ENCODE measurements around the gene GPLD1.

The GPLD1 gene

GRCh38 chr6:24455061-24455460, 34.3 kb downstream of the GPLD1 start:
- DNase-seq (ENCODE audit: low read depth, low spot score): no peak

- no peak for DNase-seq (ENCODE audit: low read depth, low spot score)
Measured at GRCh38 chr6:24454452-24454851, 34.9 kb downstream of the GPLD1 start.

GRCh38 chr6:24453921-24454320, 35.5 kb downstream of the GPLD1 start:
- no peak for DNase-seq (ENCODE audit: low read depth, low spot score)

GRCh38 chr6:24451581-24452388, 37.6 kb downstream of the GPLD1 start:
- no peak for DNase-seq (ENCODE audit: low read depth, low spot score)

- no peak for DNase-seq (ENCODE audit: low read depth, low spot score)
Measured at GRCh38 chr6:24448828-24449525, 40.4 kb downstream of the GPLD1 start.

- no peak for DNase-seq (ENCODE audit: low read depth, low spot score)
Measured at GRCh38 chr6:24448396-24448795, 41.0 kb downstream of the GPLD1 start.

GRCh38 chr6:24446670-24447069, 42.7 kb downstream of the GPLD1 start:
- no peak for DNase-seq (ENCODE audit: low read depth, low spot score)

GRCh38 chr6:24445704-24446103, 43.7 kb downstream of the GPLD1 start:
- no peak for DNase-seq (ENCODE audit: low read depth, low spot score)

- no peak for DNase-seq (ENCODE audit: low read depth, low spot score)
Measured at GRCh38 chr6:24444588-24444987, 44.8 kb downstream of the GPLD1 start.

GRCh38 chr6:24441599-24441904, 47.8 kb downstream of the GPLD1 start:
- no peak for DNase-seq (ENCODE audit: low read depth, low spot score)

GRCh38 chr6:24440897-24441598, 48.3 kb downstream of the GPLD1 start:
- DNase-seq (ENCODE audit: low read depth, low spot score): no peak

GRCh38 chr6:24439858-24440539, 49.4 kb downstream of the GPLD1 start:
- no peak for DNase-seq (ENCODE audit: low read depth, low spot score)

GRCh38 chr6:24436979-24437378, 52.4 kb downstream of the GPLD1 start:
- no peak for DNase-seq (ENCODE audit: low read depth, low spot score)

- no peak for DNase-seq (ENCODE audit: low read depth, low spot score)
Measured at GRCh38 chr6:24432611-24433010, 56.8 kb downstream of the GPLD1 start.

- no peak for DNase-seq (ENCODE audit: low read depth, low spot score)
Measured at GRCh38 chr6:24431045-24431451, 58.3 kb downstream of the GPLD1 start.

GRCh38 chr6:24430086-24430485, 59.3 kb downstream of the GPLD1 start:
- no peak for DNase-seq (ENCODE audit: low read depth, low spot score)

GRCh38 chr6:24429146-24429545, 60.2 kb downstream of the GPLD1 start:
- DNase-seq (ENCODE audit: low read depth, low spot score): no peak

- no peak for DNase-seq (ENCODE audit: low read depth, low spot score)
Measured at GRCh38 chr6:24428615-24429014, 60.8 kb downstream of the GPLD1 start.

GRCh38 chr6:24426729-24427446, 62.5 kb downstream of the GPLD1 start:
- no peak for DNase-seq (ENCODE audit: low read depth, low spot score)

GRCh38 chr6:24425091-24425490, 64.3 kb downstream of the GPLD1 start:
- DNase-seq (ENCODE audit: low read depth, low spot score): no peak

GRCh38 chr6:24419526-24419925, 69.9 kb downstream of the GPLD1 start:
- no peak for DNase-seq (ENCODE audit: low read depth, low spot score)
